Activated CD4-positive, alpha-beta T cell treated with anti-CD3 and anti-CD28 coated beads, Interleukin-2, amount 50 U/mL, for 48 hours (primary cell): ENCODE data around the gene PAX7.
"Not testable (repeated sequence)": the region's sequence is repeated elsewhere in the genome, so short reads cannot be mapped to it uniquely, and the experiment has no call there.

Source experiments
- DNase-seq, 2 experiments: peaks; one replicate each; pipeline ENCODE4 v3.0.0-alpha.2; 2020

Gene PAX7

DNA sequence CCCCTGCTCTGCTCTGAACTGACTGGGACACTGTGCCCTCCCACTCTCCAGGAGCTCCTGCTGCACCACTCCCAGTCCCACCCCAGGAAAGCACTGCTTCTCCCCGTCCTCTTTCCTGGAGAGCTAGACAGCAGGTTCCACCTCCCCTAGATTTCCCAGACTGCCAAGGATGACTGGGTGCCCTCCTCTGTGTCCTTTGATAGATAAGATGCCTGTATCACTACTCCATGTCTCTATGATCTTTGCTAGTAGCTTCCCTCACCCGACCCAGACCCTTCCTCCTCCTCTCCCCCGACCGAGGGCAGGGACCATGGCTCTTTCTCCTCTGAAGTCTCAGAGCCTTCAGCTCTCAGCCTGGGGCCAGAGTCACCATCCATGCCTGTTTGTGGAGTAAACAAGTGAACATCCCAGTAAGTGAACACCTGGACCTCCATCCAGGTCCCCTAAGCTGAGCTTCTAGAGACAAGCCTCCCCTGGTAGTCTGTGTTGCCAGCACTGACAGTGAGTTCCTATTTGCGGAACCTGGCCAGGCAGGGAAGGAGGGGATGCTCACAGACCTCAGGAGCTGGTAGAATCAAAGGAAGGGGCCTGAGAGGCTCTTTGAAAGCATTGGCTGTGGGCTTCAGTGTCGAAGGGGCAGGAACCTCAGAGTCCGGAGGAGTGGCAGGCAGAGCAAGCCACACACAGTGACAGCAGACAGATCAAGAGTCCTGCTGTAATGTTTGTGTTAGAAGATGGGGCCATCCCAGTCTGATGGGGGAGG lies 104.0 kb downstream of the PAX7 start:
- no peak for DNase-seq

- no peak for DNase-seq
These were observed 104.8 kb downstream of the PAX7 start for GRCh38 chr1:18735224-18735997.

GRCh38 chr1:18736958-18737357 lies 106.3 kb downstream of the PAX7 start:
- no peak for DNase-seq

DNA sequence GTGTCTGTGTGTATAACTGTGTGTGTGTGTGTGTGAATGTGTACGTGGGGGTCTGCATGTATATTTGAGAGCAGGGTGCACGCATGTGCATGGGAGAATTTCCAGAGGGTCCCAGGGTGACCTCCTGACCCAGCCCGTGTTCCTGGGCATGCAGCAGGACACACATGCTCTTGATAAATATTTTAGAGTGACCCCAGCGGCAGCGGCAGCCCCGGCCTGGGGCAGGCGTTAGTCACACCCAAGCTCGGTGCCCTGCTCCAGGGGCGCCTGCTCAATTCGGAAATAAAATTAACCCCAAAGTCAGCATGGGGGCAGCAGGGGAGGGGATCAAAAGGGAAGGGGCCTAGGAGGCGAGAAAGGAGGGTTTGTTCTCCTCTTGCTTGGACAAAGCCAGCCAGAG lies 107.5 kb downstream of the PAX7 start:
- no peak for DNase-seq

DNA sequence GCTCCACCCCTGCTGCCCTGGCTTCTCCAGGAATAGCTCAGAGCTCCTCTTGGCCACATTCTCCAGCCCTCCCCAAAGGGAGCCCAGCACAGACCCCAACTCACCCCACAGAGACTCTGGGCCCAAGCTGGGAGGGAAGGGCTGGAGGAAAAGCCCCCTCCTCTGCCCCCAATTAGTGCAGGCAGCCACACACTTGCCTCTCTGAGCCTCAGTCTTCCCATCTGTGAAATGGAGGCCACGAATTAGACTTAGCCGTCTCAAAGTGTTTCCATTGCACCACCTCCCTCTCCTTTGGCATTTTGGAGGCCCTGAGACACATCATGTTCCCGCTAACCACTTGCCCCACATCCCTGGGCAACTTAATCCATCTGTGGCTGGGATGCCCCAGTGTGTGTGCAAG lies 108.0 kb downstream of the PAX7 start:
- DNase-seq, result no peak

- DNase-seq, result no peak
These were observed 108.8 kb downstream of the PAX7 start for GRCh38 chr1:18739408-18739807.

- DNase-seq, result no peak
These were observed 109.3 kb downstream of the PAX7 start for GRCh38 chr1:18739897-18740296.

- DNase-seq, result no peak
These were observed 110.0 kb downstream of the PAX7 start for GRCh38 chr1:18740617-18741016.

DNA sequence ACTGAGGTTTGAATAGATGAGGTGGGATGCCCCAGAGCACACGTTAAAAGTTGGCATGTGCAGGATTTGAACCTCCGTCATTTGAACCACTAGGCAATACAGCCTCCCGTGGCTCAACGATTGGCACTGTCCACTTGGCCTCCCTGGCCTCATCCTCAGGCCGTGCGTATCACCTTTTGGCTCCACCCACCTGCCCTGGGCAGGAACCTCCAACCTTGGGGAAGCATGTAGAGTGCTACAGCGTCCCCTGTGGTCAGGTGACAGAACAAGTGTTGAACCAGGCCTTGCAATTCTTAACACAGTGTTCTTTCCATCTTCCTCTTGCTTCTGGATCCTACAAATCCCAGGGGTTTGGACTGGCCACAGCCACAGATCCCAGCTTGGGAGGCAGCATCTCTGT lies 112.6 kb downstream of the PAX7 start:
- no peak for DNase-seq

GRCh38 chr1:18744381-18744780 lies 113.7 kb downstream of the PAX7 start:
- DNase-seq, result not testable (repeated sequence)

DNA sequence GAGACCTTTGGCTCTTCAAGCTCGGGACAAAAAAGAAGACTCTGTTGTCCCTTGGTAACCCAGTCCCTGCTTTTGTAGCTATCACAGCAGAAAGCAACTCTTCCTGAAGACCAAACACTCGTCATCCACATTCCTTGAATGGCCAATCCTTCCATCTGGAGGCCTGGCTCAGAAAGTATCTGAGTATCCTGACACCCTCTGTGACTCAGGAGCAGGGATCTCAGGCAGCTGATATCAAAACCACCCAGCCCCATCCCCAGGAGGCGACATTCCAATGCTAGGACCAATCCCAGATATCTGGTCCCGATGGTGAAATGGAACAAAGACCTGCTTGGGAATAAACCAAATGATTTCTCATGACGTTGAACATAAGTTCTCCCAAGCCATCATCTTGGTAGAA lies 116.3 kb downstream of the PAX7 start:
- no peak for DNase-seq

DNA sequence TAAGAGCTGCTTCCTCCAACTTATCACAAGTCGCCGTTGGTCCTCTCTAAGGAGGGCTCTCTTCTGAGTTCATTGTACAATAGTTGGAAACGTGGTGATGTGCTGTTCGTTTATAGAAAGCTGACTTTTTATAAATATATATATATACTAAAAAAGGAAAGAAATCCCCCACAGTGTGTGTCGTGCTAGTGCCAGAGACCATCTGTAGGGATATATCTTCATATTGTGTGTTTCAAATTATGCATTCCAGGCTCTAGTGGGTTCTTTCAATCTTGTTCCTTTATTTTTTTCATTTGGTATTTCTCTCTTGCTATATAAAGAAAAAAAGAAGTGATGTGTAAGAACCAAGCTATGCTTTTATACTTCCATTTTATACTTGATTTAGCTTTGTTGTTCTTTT lies 117.0 kb downstream of the PAX7 start:
- no peak for DNase-seq

DNA sequence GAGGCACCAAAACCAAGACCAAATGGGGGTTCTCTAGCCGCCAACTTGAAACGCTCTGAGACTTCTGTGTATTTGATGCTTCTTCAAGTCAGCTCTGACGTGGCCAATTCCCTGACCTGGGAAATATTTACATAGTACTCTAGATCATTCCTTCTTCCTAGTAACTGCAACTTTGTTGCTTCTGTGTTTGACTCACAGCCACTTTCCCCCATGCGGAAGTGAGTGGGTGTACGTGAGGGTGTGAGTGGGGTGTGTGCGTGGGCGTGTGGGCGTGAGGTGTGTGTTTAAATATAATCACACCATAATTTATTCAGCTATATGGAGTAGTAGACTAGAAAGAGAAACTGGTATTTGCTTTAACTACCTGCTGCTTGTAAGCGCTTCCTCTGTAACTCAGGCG lies 117.8 kb downstream of the PAX7 start:
- no peak for DNase-seq

DNA sequence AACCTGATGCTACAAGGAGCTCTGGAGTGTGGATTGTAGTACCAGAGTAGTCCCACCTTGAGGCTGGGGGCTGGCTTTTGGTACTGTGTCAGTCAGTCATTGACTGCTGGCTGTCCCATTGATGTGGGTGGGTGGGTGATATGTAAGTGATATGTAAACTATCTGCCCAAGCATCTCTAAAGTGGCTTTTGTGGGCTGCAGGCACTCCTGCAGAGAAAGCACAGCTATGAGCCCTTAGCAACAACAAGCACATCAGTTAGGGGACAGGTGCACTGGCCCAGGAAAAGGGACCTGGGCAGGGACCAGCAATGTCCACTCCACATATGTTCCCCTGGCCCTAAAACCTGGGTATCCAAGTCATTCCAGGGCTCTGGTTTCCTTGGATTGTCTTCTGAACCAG lies 118.9 kb downstream of the PAX7 start:
- DNase-seq, result no peak

- no peak for DNase-seq
These were observed 120.0 kb downstream of the PAX7 start for GRCh38 chr1:18750600-18750999.

DNA sequence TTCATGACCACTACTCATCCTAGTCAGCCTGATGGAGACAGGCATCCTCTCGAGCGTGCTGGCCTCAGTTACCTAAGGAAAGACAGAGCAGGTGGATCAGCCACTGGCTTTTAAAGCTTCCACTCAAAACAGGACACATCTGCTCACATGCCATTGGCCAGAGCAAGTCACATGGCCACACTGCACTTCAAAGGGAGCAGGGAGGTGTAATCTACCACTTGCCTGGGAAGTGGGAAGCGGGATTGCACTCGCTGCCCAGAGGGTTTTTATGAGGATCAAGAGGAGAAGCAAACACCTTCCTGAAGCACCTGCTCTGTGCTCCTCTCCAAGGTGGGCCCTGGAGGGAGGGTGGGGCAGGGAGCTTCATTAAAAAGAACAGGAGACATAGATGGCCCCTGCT lies 120.8 kb downstream of the PAX7 start:
- DNase-seq, result no peak

GRCh38 chr1:18752409-18752808 lies 121.8 kb downstream of the PAX7 start:
- no peak for DNase-seq

GRCh38 chr1:18760156-18760555 lies 129.5 kb downstream of the PAX7 start:
- no peak for DNase-seq

DNA sequence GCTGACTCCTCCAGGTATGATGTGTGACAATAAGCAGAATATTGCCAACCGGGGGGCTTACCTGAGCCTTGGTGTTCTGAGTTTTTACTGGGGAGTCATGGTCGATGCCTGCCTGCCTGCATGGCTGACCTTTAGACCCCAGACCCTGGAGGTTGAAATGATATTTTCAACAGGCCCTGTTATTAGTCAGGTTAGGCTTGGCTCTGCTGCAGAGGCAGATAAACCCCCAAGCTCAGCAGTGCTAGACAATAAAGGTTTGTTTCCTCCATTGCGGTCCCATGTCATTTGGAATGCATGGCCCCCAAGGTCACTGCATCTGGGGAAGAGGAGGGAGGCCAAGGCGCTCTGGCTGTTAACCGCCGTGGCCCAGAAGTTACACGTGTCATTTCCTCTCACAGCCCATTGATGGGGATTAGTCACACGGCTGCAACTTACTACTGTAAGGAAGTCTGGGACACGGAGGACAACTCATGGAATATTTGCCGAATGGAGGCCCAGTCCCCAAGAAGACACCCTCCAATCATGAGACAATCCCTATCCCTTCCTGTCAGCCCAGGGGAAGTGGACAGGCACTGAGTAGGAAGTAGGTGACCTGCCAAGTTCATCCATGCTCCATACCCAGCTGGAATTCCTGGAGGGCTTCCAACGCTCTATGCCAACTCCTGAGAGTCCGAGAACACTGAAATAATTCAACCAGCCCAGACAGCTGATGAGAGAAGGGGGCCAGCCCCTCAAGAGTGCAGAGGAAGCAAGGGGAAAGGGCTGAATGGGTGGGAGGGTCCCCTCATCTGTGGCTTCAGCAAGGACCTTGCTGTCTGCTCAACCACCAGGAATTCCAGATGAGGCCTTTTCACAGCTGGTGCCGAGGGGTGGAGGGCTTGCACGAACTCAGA lies 131.5 kb downstream of the PAX7 start:
- no peak for DNase-seq

- no peak for DNase-seq
These were observed 133.7 kb downstream of the PAX7 start for GRCh38 chr1:18764362-18764761.

- no peak for DNase-seq
These were observed 135.1 kb downstream of the PAX7 start for GRCh38 chr1:18765725-18766124.

DNA sequence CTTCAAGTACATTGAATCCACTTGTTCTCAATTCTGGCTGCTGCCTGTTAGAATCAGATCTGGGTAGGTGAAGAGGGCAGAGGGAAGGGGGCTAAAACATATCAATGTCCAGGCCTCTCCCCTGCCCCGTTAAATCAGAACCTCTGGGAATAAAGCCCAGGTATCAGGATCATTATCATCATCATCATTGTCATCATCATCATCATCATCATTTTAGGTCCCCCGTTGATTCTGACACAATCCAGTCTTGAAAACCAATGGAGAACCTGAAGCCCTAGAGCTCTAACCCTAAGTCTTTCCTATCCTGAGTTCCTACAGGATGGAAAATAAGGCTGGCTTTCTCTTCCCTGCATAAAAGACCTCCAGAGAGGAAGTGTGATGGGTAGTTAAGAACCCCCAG lies 135.7 kb downstream of the PAX7 start:
- no peak for DNase-seq

- not testable (repeated sequence) for DNase-seq
These were observed 136.9 kb downstream of the PAX7 start for GRCh38 chr1:18767576-18767975.

- DNase-seq, result no peak
These were observed 137.4 kb downstream of the PAX7 start for GRCh38 chr1:18768086-18768485.
